PC-9 (cell line): ENCODE results near the gene EZH2. TPM values are rescaled to one million over a fixed set of nuclear protein-coding genes. Genes with fewer than 3 reads are reported as not detected.

Experiments
- BruUV-seq: library from RNA; stranded (reverse); fragments of 400-500 nt; replicated peaks from 2 replicates; lab custom pipeline; 2021; lab: Mats Ljungman, UMichigan
- CTCF ChIA-PET: fragments of 300-600 bp; sonication (Branson Sonifier 250); formaldehyde crosslinking; loops from one replicate; lab custom pipeline; 2022; ENCODE audit warnings: antibody characterized with exemption; lab: Charles Lee
- POLR2A ChIA-PET: fragments of 300-600 bp; sonication (Branson Sonifier 250); formaldehyde crosslinking; loops from one replicate; lab custom pipeline; 2022; ENCODE audit warnings: antibody characterized with exemption; ENCODE audit not compliant: unreplicated experiment; lab: Charles Lee
- DNase-seq, 2 experiments: peaks; one replicate each; pipeline versions ENCODE4 v3.0.0 to v3.0.0-alpha.2; 2015 to 2022; ENCODE audit warnings: mixed read lengths in 1 of 2
- H2AFZ ChIP-seq: fragments of 200-600 bp; sonication (generic); 2 replicates; pipeline ENCODE4 v1.8.1; 2017; ENCODE audit warnings: antibody characterized with exemption
- H3F3A ChIP-seq: fragments of 200-600 bp; sonication (generic); 2 replicates; pipeline ENCODE4 v1.8.1; 2017; ENCODE audit warnings: antibody characterized with exemption, mild to moderate bottlenecking, low read depth; ENCODE audit not compliant: insufficient read depth
- H3K27ac ChIP-seq: fragments of 200-600 bp; sonication (generic); 2 replicates; pipeline ENCODE4 v1.6.1; 2016; ENCODE audit warnings: mixed run types
- H3K27me3 ChIP-seq: fragments of 200-600 bp; sonication (generic); 2 replicates; pipeline ENCODE4 v1.6.1; 2016; ENCODE audit warnings: low read depth, mixed run types; ENCODE audit not compliant: insufficient read depth
- H3K36me3 ChIP-seq: fragments of 200-600 bp; sonication (generic); 2 replicates; pipeline ENCODE4 v1.6.1; 2016; ENCODE audit warnings: low read depth, mixed run types
- H3K4me1 ChIP-seq: fragments of 200-600 bp; sonication (generic); replicated peaks from 2 replicates; pipeline ENCODE4 v1.6.1; 2016; ENCODE audit warnings: mixed run types; ENCODE audit not compliant: insufficient read depth
- H3K4me2 ChIP-seq: fragments of 200-600 bp; sonication (generic); 2 replicates; pipeline ENCODE4 v1.6.1; 2017; ENCODE audit warnings: mixed run types
- H3K4me3 ChIP-seq: fragments of 200-600 bp; sonication (generic); 2 replicates; pipeline ENCODE4 v1.6.1; 2016; ENCODE audit warnings: mixed run types
- H3K79me2 ChIP-seq: fragments of 200-600 bp; sonication (generic); 2 replicates; pipeline ENCODE4 v1.6.1; 2017; ENCODE audit warnings: low read depth, mixed run types
- H3K9me2 ChIP-seq: fragments of 200-600 bp; sonication (generic); 2 replicates; pipeline ENCODE4 v1.8.1; 2017; ENCODE audit warnings: mild to moderate bottlenecking; ENCODE audit not compliant: insufficient read depth
- H3K9me3 ChIP-seq: fragments of 200-600 bp; sonication (generic); 2 replicates; pipeline ENCODE4 v1.8.1; 2016; ENCODE audit warnings: low read depth; ENCODE audit not compliant: insufficient read depth
- H4K20me1 ChIP-seq: fragments of 200-600 bp; sonication (generic); 2 replicates; pipeline ENCODE4 v1.8.1; 2017; ENCODE audit not compliant: insufficient read depth
- CTCF ChIP-seq: fragments of 200-600 bp; sonication (generic); conservative IDR thresholded peaks from 2 replicates; pipeline ENCODE4 v1.6.1; 2017; ENCODE audit warnings: mixed run types, antibody characterized with exemption, mild to moderate bottlenecking, moderate library complexity
- EZH2 ChIP-seq: fragments of 200-600 bp; sonication (generic); IDR thresholded peaks from 2 replicates; pipeline ENCODE4 v1.8.0; 2017; ENCODE audit warnings: antibody characterized with exemption, low read depth
- intact Hi-C: fragments of 100-400 bp; cut with micrococcal nuclease; formaldehyde crosslinking; loops from one replicate; pipeline ENCODE4 v1.10.0; 2022; ENCODE audit not compliant: unreplicated experiment
- total RNA-seq: library from RNA; stranded (reverse); gene quantifications from 2 replicates; pipeline ENCODE4 v1.2.3, GENCODE V29; 2021

Gene EZH2
- total RNA-seq, 1 experiment from 2014 or later = 48.6 TPM

DNA sequence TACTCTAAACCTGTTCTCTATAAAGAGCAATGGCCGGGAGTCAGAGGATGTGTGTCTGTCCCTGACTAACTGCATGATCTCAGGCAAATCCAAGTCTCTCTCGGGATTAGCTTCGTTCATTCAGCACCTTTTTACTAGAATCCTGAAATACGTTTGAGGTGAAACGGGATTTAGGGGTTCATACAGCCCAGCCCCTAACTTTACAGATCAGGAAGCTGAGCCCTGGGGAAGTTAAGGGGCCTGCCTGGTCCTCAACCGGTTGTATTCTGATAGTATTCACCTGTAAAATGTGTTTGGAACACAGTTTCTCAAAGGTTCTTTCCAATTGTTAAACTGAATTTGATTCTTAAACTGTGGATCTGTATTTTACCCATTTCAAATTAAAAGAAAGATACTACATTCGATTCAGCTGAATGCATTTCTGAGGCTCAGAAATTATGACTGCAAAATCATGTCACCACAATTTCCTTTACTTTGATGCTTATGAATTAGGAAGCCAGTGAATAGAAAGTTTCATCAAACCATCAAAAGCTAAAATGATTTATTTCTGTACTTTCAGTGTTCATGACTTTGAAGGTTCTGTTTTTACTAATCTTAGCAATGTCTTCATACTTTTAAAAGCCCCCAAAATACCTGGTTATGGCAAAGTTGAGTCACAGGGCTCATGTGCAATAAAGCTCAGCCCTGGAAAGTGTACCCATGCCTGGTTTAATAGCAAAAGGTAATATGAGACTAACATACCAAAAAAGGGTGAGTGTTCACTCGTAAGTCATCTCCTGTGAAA, 28.9 kb upstream of the EZH2 start:
- CTCF ChIA-PET = no interaction called here
- Histone ChIP-seq H3K4me2 (peak overlapping the region; percentile 71; the same call in 1 of the 2 replicates), H3K9me2 (no peaks in the 10 kb centered on the region), H3K79me2 (no peaks in the 10 kb centered on the region), H3K4me3 (no peak overlapping the region), H3K27ac (peak overlapping the region; percentile 69; the same call in 1 of the 2 replicates), H2AFZ (no peak overlapping the region), H3K4me1 (peaks cover 25% of the 10 kb centered on the region), H3K36me3 (no peaks in the 10 kb centered on the region), H3K9me3 (no peaks in the 10 kb centered on the region), H4K20me1 (no peaks in the 10 kb centered on the region), H3K27me3 (no peaks in the 10 kb centered on the region), H3F3A (peaks cover 27% of the 10 kb centered on the region)
- DNase-seq = peak in 1 of 2 experiments; percentile 65
- intact Hi-C loops = no loop called here
- no peak for TF ChIP-seq CTCF
- TF ChIP-seq EZH2 = no peak
- no TSS peak for BruUV-seq
- POLR2A ChIA-PET = interaction anchor here (0.7 kb wide), 1 partner anchor 36 kb away, joined by 4 read pairs; no protein-coding TSS in a partner anchor

- TF ChIP-seq CTCF (no peak), EZH2 (no peak)
- Histone ChIP-seq H3K9me2 (no peaks in the 10 kb centered on the region), H2AFZ (no peak overlapping the region), H3K9me3 (no peaks in the 10 kb centered on the region), H3K27me3 (no peaks in the 10 kb centered on the region), H3K4me2 (no peak overlapping the region), H3K79me2 (no peaks in the 10 kb centered on the region), H3F3A (peaks cover 27% of the 10 kb centered on the region), H4K20me1 (no peaks in the 10 kb centered on the region), H3K4me1 (peaks cover 25% of the 10 kb centered on the region), H3K36me3 (no peaks in the 10 kb centered on the region), H3K27ac (no peak overlapping the region), H3K4me3 (no peak overlapping the region)
- BruUV-seq = no TSS peak
- ChIA-PET CTCF (no interaction called here), POLR2A (no interaction called here)
- no peak for DNase-seq
- intact Hi-C loops = no loop called here
Observed at GRCh38 chr7:148912151-148912550, 28.1 kb upstream of the EZH2 start.

- Histone ChIP-seq H3K36me3 (no peaks in the 10 kb centered on the region), H3K4me1 (peaks cover 25% of the 10 kb centered on the region), H4K20me1 (no peaks in the 10 kb centered on the region), H3K4me3 (no peak overlapping the region), H3K9me2 (no peaks in the 10 kb centered on the region), H3K79me2 (no peaks in the 10 kb centered on the region), H2AFZ (no peak overlapping the region), H3K27ac (no peak overlapping the region), H3F3A (peaks cover 27% of the 10 kb centered on the region), H3K4me2 (no peak overlapping the region), H3K27me3 (no peaks in the 10 kb centered on the region), H3K9me3 (no peaks in the 10 kb centered on the region)
- TF ChIP-seq EZH2 = no peak
- TF ChIP-seq CTCF = no peak
- ChIA-PET POLR2A (no interaction called here), CTCF (interaction anchor here (0.7 kb wide), 1 partner anchor 51 kb away, joined by 8 read pairs; no protein-coding TSS in a partner anchor)
- BruUV-seq = no TSS peak
- intact Hi-C loops = no loop called here
- DNase-seq = peak in 1 of 2 experiments; percentile 7
Observed at GRCh38 chr7:148911626-148912025, 27.5 kb upstream of the EZH2 start.
